Measurements from ENCODE around the gene RSAD1. TPM values are rescaled to one million over a fixed set of nuclear protein-coding genes. Genes with fewer than 3 reads are reported as not detected.

The RSAD1 gene
- total RNA-seq, 2 experiments from 2014 or later: 44.2 to 46.9 TPM

DNA sequence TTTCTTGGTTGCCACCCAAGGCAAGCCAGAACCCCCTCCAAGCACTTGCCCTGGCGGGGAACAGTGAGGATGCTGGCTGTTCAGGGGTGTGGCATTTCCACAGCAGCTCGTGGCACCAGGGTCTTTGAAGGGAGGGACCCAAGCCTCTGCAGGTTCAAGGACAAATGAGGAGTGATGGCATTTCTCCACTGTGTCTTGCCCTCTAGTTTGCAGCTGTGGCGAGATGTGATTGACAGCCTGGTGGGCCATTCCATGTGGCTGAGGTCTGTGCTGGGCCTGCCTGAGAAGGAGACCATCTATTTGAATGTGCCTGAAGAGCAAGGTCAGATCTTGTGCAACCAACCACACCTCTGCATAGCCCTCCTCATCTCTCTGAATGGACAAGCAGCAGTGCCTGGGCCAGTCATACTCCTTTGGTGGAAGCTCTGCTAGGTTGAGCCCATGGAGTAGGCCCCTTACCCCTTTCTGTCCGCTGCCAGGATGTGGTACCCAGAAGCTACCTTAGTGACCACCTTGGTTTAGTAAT, 49.4 kb downstream of the RSAD1 start:
- POLR2A ChIA-PET: no interaction called here
- CTCF ChIA-PET: interaction anchor here (0.5 to 1.3 kb wide), 2 partner anchors 45 to 666 kb away, joined by 3 read pairs; no protein-coding TSS in a partner anchor

DNA sequence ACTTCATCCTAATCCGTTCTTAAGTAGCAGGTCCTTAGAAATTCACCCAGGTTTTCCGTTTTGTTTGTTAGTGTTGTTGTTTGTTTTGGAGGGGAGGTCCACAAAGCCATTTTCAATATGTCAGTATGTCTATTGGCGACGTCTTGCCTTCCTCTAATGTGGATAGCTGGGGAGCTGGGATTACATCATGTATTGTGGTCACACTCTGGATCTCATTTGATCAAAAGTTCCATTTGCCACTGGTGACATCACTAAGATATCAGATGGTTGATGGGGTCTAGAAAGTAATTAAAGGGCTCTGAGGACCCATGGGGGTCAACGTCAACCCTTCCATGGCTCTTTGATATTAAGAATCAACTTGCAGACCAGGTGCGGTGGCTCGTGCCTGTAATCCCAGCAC, 51.2 kb downstream of the RSAD1 start:
- POLR2A ChIA-PET: no interaction called here
- CTCF ChIA-PET: interaction anchor here (1.4 kb wide), 1 partner anchor 18 kb away, joined by 5 read pairs; no protein-coding TSS in a partner anchor

GRCh38 chr17:50531428-50532025, 52.9 kb downstream of the RSAD1 start:
- ChIA-PET POLR2A (no interaction called here), CTCF (interaction anchor here (1.0 kb wide), 2 partner anchors 11 to 12 kb away, joined by 3 read pairs; no protein-coding TSS in a partner anchor)

DNA sequence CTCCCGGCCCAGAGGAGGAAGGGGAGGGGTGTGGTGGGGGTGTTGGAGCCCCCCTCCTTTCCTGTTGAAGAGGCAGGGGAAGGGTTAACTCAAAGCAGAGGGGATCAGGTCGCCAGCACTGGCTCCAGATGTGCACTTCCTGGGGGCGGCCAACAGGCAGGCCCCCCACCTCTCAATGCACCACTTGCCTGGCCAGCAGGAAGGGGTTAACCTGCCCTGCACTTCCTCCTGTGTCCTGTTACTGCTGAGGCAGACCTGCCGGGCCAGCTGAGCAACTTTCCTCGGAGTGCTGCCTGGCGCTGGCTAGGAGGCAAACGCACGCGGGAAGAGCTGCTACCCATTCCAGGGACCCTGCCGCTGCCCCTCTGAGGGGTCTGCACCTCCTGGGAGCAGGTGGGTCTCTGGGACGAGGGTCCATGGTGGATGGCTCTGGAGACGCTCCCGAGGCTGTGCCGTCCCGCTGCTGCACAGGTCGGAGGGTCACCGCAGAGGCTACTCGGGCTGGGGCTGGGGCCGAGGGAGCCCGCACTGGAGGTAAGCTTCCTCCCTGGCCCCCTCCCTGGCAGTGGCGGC, 53.9 kb downstream of the RSAD1 start, which contains the start of gene EPN3:
Gene EPN3, plus strand, starts transcription at position 284 of the 573 bp plus-strand sequence. CDS start 3,822 bp downstream, outside the sequence.
- ChIA-PET POLR2A (interaction anchor here (0.6 kb wide), 1 partner anchor 165 kb away, joined by 4 read pairs; no protein-coding TSS in a partner anchor), CTCF (no interaction called here)

GRCh38 chr17:50533185-50533584, 54.5 kb downstream of the RSAD1 start:
- ChIA-PET POLR2A (no interaction called here), CTCF (no interaction called here)

- ChIA-PET POLR2A (no interaction called here), CTCF (interaction anchor here (0.5 to 0.6 kb wide), 2 partner anchors 32 to 236 kb away, joined by 3 to 4 read pairs; no protein-coding TSS in a partner anchor)
Measured at GRCh38 chr17:50533720-50534148, 55.1 kb downstream of the RSAD1 start.

DNA sequence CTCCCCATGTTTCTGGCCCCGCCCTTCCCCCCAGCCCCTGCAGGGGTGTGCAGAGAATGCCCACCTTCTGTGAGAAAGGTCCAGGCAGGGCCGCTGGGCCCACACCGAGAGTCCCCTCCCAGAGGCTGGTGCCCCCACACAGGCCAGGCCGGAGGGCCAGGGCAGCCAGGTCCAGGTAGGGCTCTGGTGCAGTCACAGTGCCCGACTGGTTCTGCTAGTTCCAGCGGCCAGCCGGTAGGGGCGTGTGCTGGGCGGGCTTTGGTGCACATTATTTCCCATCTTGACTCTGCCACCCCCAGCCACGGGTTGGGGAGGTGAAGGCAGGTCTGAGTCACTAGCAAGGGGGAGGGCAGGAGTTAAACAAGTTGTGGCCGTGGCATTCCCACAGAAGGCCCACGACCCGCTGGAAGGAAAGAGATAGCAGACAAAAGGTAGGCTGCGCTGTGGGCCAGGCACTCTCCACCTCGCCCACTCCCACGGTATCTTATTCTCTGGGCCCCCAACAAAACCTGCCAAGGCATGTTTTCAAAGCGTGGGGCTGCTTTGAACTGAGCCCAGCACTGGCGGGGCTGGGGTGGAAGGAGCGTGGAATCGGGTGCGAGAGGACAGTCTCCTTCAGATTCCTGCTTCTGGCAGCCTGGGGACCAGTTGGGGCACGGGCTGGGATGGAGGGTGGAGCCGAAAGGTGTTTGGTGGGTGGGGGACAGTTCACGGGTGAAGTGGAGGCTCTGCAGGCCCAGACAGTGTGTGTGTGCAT, 55.7 kb downstream of the RSAD1 start:
- CTCF ChIA-PET: interaction anchor here (0.5 to 0.6 kb wide), 2 partner anchors 33 to 237 kb away, joined by 3 to 4 read pairs; no protein-coding TSS in a partner anchor
- POLR2A ChIA-PET: no interaction called here

DNA sequence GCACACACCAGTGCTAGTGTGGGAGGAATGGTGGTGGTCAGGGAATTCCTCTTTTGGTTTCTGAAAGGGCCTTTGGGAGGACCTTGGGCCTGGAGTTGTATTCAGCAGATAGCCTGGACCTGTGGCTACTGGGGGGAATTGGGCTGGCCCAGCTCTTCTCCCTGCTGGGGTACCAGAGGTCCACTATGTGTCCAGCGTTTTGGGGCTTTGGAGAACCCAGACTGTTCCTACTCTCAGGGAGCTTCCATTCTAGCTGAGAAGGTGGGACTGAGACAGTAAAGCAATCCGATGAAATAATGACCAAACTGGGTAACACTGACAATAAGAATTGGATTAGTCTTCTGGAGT, 56.3 kb downstream of the RSAD1 start:
- CTCF ChIA-PET: no interaction called here

DNA sequence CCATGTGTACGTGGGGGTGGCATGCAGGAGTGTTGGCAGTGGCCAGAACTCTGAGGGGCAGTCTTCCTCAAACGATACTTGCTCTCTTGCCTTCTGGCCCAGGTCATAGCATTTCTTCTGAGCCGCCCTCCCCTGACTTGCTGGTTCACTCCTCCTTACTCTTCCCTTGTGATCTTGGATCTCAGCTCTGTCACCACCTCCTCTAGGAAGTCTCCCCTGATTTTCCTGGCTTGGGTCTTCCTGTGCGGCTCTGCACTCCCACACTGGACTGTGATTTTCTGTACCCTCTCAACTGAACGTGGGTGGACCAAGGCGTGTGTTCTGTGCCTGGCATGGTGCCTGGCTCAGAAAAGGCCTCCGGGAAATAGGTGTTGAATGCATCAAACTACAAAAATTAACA, 56.7 kb downstream of the RSAD1 start:
- CTCF ChIA-PET: no interaction called here
- POLR2A ChIA-PET: no interaction called here

More for the DNA sequence above, 56.3 kb downstream of the RSAD1 start:
- POLR2A ChIA-PET: no interaction called here

Other genes starting within 250 kb of the RSAD1 start
- not detected for gene TMEM92, start 204.4 kb upstream of the RSAD1 start, total RNA-seq
- gene XYLT2, start 132.7 kb upstream of the RSAD1 start, total RNA-seq: 10 to 100 TPM; 32.0 to 33.7 TPM
- 10 to 100 TPM; 76.4 to 84.6 TPM for gene MRPL27, start 105.7 kb upstream of the RSAD1 start, total RNA-seq
- 10 to 100 TPM; 28.1 to 30.4 TPM for gene EME1, start 105.6 kb upstream of the RSAD1 start, total RNA-seq
- gene LRRC59, start 81.3 kb upstream of the RSAD1 start, total RNA-seq: 100 to 1,000 TPM; 122 to 123 TPM
- 10 to 100 TPM; 11.3 to 14.1 TPM for gene ACSF2, start 52.6 kb upstream of the RSAD1 start, total RNA-seq
- gene CHAD, start 10.0 kb upstream of the RSAD1 start, total RNA-seq: not detected
- gene MYCBPAP, start 29.6 kb downstream of the RSAD1 start, total RNA-seq: 1 to 10 TPM; 1.2 to 1.3 TPM
- not detected for gene EPN3, start 53.9 kb downstream of the RSAD1 start, total RNA-seq
- 10 to 100 TPM; 34.8 to 35.0 TPM for gene SPATA20, start 68.3 kb downstream of the RSAD1 start, total RNA-seq
- gene CACNA1G, start 81.9 kb downstream of the RSAD1 start, total RNA-seq: under 1 TPM; 0.06 to 0.10 TPM
- gene ABCC3, start 156.0 kb downstream of the RSAD1 start, total RNA-seq: not detected
- 10 to 100 TPM; 47.8 to 50.3 TPM for gene ANKRD40, start 229.1 kb downstream of the RSAD1 start, total RNA-seq
- gene LUC7L3, start 240.7 kb downstream of the RSAD1 start, total RNA-seq: 100 to 1,000 TPM; 107 to 112 TPM

Measured in activated CD8-positive, alpha-beta memory T cell treated with anti-CD3 and anti-CD28 coated beads for 36 hours (primary cell).